Measurements from ENCODE around the gene TNNI2.

TNNI2 gene

GRCh38 chr11:1847006-1847735 is 8.4 kb downstream of the TNNI2 start:
- DNase-seq: no peak

- no peak for DNase-seq
These were observed 9.3 kb downstream of the TNNI2 start for GRCh38 chr11:1847926-1848639.

DNA sequence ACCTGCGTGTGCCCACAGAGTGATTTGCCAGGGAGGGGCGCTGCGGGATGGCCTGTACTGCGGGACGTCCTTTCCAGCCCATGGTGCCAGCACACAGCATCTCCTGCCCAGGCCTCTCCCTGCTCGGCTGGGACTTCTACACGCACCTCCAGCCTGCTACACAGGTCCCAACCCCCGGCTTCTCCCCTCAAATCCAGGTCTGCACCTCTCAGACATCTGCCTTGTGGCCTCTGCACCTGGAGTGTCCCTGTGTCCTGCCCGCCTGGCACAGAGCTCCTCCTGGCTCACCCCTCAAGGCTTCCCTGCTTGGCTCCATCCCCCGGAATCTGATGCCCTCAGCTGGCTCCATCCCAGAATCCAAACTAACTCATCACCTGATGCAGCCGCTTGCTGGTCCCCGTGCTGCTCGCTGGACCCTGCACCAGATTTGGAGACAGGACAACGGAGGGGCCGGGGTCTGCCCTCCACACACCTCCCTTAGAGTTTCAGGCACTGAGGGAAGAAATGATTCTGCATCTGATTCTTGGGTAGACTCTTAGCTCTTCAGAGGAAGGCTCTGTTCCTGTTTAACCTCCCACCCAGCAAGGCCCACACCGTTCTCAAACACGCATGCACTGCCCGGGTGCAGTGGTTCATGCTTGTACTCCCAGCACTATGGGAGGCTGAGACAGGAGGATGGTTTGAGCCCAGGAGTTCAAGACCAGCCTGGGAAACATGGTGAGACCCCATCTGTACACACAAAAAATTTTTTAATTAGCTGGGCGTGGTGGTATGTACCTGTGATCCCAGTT is 10.1 kb downstream of the TNNI2 start:
- no peak for DNase-seq

DNA sequence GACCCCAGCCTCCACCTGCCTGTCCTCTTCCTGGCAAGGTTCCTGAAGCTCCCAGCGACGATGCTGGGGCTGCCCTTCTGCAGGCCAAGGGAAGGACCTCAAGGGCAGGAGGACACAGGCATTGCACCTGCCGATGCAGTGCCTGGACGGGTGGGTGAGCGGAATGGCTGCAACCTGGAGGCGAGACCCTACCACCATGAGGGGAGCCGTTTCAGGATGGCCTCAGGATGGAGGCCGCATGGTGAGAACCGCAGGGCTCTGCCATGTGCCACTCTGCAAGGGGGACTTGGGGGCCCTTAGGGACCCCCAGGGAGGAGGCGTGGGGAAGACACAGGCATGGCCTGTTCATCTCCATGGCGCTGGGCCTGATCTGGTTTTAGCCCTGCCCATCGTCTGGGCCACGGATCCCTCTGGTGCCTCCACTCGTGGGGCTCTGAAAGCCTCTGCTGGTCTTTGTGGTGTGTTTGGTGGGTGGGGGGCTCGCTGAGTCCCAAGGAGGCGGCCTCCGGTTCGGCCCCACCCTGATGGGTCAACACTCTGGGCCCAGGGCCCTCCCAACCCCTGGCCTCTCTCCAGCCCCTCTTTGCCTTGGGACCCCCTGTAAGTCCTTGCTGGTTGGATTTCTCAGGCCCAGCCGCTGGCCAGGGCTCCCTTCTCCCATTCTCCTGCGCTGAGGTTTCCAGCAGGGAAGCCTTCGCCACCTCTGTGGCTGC is 12.8 kb downstream of the TNNI2 start:
- DNase-seq: no peak

DNA sequence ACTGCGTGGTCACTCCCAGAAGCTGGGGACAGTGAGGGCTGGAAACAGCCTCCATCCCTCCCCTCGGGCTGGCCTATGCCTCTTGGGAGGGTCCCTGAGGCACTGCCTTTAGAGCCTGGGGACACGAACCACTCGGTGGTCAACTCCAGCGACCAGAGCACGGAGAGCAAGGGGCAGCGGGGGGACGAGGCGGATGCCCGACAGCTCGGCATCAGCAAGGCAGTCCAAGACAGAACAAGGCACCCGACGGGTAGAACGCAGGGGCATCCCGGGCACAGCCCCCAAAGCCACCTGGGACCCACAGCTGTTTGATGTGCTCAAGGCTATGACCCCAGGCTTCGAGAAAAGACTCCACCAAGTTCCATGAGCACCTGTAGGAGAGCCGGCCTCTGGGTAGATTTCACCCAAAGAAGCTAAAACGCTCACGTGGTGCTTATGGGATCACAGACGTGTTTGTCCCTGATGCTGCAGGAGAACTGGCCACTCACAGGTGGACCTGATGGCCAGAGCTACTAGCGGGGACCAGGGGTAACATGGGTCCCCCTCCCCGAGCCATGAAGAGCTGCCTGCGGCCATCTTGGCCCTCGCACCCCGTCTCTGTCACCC is 13.6 kb downstream of the TNNI2 start:
- DNase-seq: no peak

DNA sequence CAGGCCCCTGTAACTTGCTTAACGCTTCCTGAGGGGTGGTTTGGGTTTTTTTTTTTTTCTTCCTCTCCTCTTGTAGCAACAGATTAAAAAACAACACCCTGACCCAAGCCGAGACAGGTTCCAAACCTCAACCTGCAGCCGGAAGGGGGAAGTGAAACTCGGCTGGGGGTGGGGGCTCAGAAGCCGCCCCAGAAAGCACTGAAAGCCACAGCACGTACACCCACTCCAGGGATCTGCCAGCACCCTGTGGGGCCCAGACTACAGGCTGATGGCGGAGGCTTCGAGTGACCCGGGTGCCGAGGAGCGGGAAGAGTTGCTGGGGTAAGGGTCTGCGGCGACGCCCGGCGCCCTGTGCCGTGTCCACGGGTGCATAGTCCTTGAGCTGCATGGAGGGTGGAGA is 14.1 kb downstream of the TNNI2 start, which contains the start of gene LSP1:
Gene LSP1 (plus strand): TSS at position 208 of the 400 bp plus-strand sequence. CDS start 61 bp downstream, at position 269.
- DNase-seq: peak; percentile 88

DNA sequence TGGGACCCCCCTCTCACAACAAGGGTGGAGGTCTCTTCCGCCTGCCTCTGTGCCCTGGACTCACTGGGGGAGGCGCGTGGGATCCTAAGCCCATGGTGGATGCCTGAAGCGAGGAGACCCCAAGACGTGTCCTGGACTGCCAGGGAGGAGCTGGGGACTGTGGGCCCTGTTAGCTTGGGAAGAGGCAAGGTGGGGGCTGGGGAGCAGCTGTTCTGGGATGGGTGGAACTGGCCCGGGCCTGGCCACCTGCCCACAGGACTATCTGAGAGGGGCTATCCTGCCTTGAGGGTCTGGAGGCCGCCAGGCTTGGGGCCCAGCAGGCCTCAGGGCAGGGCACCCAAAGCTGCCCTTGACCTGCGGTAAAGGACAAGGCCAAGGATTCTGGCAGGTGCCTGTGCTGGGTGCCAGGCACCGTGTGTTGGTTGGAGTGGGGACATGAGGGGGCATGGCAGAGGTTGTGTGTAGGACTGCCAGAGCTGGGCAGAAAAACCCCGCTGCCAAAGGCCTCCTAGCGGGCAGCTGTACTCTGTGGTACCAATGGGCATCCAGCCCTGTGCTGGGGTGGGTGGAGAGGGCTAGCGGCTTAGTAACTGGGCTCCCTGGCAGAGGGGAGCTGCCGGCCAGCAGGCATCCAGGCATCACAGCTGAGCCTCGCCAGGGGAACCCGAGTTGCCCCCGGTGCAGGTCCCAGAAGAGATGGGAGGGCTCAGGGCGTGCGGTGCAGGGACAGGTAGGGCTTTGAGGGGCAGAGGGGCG is 14.8 kb downstream of the TNNI2 start:
- DNase-seq: no peak

GRCh38 chr11:1854132-1854948 is 15.6 kb downstream of the TNNI2 start:
- no peak for DNase-seq

DNA sequence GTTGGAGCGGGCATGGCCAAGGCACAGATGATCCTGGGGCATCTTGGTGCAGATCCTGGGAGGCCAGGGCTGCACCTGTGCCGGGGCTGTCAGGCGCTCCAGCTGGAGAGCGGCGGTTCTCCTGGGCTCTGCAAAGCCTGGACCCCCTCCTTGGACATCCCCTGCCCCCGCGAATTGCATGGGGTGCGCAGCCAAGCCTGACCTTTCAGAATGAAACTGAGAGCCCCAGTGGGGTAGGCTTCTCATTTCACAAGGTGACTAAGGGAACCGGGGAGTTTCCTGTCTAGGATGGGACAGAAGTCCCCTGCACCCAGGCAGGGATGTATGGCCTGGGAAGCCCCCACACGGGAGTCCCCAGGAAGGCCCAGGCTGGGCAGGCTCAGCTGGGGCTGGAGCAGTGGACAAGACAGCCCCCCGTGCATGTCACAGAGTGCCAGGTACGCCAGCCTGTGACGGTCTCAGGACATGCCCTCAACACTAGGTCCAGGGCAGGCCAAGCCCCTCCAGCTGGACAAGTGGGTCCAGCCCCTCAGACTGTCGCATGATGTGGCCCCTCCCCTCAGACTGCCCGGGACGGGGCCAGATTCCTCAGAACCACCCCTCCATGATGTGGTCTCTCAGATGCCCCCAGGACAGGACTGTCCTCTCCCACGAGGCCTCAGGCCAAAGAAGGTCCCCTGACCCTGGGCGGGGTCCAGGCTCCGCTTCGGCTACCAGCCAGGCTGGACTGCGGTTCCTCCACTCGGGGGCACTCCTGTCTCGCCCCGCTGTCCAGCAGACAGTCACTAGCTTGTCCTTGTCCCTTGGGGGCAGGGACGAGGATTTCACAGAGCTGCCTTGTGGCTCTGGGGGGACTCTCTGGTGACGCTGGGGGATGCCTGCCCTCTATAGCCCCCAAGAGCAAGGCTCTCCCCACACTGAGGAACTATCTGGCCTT is 16.4 kb downstream of the TNNI2 start:
- no peak for DNase-seq

GRCh38 chr11:1855886-1856265 is 17.1 kb downstream of the TNNI2 start:
- DNase-seq: no peak

DNA sequence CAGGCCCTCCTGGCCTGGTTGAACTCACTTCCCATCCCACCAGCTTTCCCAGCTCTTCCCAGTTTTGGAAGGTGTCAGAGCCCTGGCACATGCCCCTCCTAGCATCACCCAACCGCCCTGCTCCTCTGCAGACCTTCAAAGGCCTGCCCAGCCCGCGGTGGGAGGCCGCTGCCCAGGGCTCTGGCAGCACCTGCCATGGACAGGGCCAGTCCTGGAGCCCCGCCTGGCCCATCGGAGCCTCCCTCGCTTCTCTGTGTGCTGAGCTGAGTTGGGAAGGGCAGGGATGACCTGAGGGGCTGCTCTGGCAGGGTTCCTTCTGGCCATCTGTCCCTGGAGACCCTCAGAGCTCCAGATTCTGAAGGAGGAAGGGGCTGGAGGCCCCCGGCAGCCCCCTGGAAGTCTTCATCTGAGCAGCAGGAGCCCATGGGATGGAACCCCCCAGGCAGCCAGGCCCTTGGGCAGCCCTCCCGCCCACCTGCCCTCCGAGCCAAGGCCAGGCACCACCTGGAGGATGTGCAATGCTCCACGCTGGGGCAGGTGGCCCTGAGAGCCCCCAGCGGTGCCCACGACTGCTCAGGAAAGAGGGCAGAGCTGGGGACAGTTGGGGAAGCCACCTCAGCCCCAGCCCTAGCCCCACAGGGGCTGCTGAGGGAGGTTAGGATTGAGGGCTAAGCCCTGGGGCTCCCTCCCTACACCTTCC is 17.7 kb downstream of the TNNI2 start:
- DNase-seq: no peak

GRCh38 chr11:1857064-1857463 is 18.3 kb downstream of the TNNI2 start:
- no peak for DNase-seq

DNA sequence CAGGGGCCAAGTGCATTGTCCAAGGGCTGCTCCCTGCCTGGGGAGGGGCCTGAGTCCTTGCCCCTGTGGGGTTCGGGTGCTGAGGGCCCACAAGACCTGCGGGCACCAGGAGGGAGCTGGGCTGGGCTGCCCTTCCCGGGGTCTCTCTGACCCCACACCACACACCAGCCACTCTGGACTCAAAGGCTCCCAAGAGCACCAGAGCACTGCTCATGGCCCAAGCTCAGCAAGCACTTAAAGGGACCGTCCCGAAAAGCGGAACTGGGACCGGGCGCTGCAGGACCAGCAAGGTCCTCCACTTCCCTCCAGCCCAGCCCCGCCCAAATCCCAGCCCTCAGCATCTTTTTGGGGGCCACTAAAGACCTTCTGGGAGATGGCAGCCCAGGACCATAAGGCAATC is 19.4 kb downstream of the TNNI2 start:
- peak; percentile 21 for DNase-seq

GRCh38 chr11:1858576-1858975 is 19.8 kb downstream of the TNNI2 start:
- no peak for DNase-seq

- no peak for DNase-seq
These were observed 20.2 kb downstream of the TNNI2 start for GRCh38 chr11:1859004-1859403.

GRCh38 chr11:1860108-1860507 is 21.3 kb downstream of the TNNI2 start:
- DNase-seq: no peak

GRCh38 chr11:1861435-1862411 is 22.9 kb downstream of the TNNI2 start:
- no peak for DNase-seq
